ENCODE measurements around the gene NOTCH1. TPM values are rescaled to one million over a fixed set of nuclear protein-coding genes. Genes with fewer than 3 reads are reported as not detected.

Gene NOTCH1
- total and polyA plus RNA-seq, 2 donors (not counting 1 experiment from before 2014, with no cell fraction given), result 3.3 to 10.9 TPM

- Histone ChIP-seq H3K4me3 (replicated peaks in 1 of 4; ENCODE audit: control extremely low read depth in 1 of 4, insufficient read depth in 1 of 4, low read depth in 3 of 4, low read length in 4 of 4) (no peak overlapping the region), H3K9me3 (ENCODE audit: control insufficient read depth, insufficient read depth, low read depth, low read length) (no peaks in the 10 kb centered on the region), H3K79me2 (ENCODE audit: control insufficient read depth, insufficient read depth, low read length) (no peaks in the 10 kb centered on the region), H4K20me1 (ENCODE audit: control insufficient read depth, extremely low read depth, insufficient read depth, low read length) (no peaks in the 10 kb centered on the region), H3K9ac (ENCODE audit: insufficient read depth, low read length) (no peak overlapping the region), H3K4me1 (ENCODE audit: control insufficient read depth, extremely low read depth, insufficient read depth, low read length) (no peaks in the 10 kb centered on the region), H3K4me2 (ENCODE audit: extremely low read depth, insufficient read depth, low read length) (no peak overlapping the region), H3K27ac (ENCODE audit: insufficient read depth, low read length) (no peak overlapping the region), H3K36me3 (ENCODE audit: control insufficient read depth, insufficient read depth, low read length) (peaks cover 50% of the 10 kb centered on the region), H2AFZ (ENCODE audit: low read length) (no peak overlapping the region), H3K27me3 (ENCODE audit: control insufficient read depth, insufficient read depth, low read length) (no peaks in the 10 kb centered on the region)
- TF ChIP-seq EZH2 (IDR thresholded peaks at IDR 0.05; ENCODE audit: low read length, missing control alignments), result no peak
- TF ChIP-seq, protein P1, sequence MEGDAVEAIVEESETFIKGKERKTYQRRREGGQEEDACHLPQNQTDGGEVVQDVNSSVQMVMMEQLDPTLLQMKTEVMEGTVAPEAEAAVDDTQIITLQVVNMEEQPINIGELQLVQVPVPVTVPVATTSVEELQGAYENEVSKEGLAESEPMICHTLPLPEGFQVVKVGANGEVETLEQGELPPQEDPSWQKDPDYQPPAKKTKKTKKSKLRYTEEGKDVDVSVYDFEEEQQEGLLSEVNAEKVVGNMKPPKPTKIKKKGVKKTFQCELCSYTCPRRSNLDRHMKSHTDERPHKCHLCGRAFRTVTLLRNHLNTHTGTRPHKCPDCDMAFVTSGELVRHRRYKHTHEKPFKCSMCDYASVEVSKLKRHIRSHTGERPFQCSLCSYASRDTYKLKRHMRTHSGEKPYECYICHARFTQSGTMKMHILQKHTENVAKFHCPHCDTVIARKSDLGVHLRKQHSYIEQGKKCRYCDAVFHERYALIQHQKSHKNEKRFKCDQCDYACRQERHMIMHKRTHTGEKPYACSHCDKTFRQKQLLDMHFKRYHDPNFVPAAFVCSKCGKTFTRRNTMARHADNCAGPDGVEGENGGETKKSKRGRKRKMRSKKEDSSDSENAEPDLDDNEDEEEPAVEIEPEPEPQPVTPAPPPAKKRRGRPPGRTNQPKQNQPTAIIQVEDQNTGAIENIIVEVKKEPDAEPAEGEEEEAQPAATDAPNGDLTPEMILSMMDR (conservative IDR thresholded peaks at IDR 0.05 in 1 of 2, IDR thresholded peaks at IDR 0.05 in 1 of 2; ENCODE audit: low read depth in 1 of 2, low read length in 2 of 2), result no peak
- no peak for DNase-seq (ENCODE audit: low read depth in 2 of 2)
Measured at GRCh38 chr9:136459425-136459824, 86.4 kb downstream of the NOTCH1 start.

DNA sequence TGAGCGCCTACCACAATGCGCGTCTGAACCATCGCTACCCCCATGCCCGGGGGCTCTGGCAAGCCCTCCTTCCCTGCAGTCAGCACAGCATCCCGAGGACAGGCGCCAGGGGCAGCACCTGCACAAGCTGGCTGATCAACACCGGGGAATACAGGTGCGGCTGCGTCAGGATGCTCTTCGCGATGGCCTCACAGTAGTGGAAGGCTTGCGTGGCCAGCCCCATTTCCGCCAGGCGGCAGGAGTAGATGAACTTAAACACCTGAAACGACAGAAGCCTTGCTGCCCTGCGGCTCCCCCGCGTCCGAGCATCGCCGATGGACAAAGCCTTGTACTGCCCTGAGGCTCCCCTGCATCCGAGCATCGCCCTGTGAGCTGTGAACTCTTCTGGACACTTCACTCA is 88.5 kb downstream of the NOTCH1 start:
- Histone ChIP-seq H3K27ac (ENCODE audit: insufficient read depth, low read length) (no peak overlapping the region), H3K4me1 (ENCODE audit: control insufficient read depth, extremely low read depth, insufficient read depth, low read length) (no peaks in the 10 kb centered on the region), H3K9ac (ENCODE audit: insufficient read depth, low read length) (no peak overlapping the region), H3K36me3 (ENCODE audit: control insufficient read depth, insufficient read depth, low read length) (peaks cover 47% of the 10 kb centered on the region), H3K9me3 (ENCODE audit: control insufficient read depth, insufficient read depth, low read depth, low read length) (no peaks in the 10 kb centered on the region), H3K4me2 (ENCODE audit: extremely low read depth, insufficient read depth, low read length) (no peak overlapping the region), H3K4me3 (replicated peaks in 1 of 4; ENCODE audit: control extremely low read depth in 1 of 4, insufficient read depth in 1 of 4, low read depth in 3 of 4, low read length in 4 of 4) (no peak overlapping the region), H3K79me2 (ENCODE audit: control insufficient read depth, insufficient read depth, low read length) (no peaks in the 10 kb centered on the region), H4K20me1 (ENCODE audit: control insufficient read depth, extremely low read depth, insufficient read depth, low read length) (no peaks in the 10 kb centered on the region), H3K27me3 (ENCODE audit: control insufficient read depth, insufficient read depth, low read length) (no peaks in the 10 kb centered on the region), H2AFZ (ENCODE audit: low read length) (no peak overlapping the region)
- TF ChIP-seq, protein P1 (conservative IDR thresholded peaks at IDR 0.05 in 1 of 2, IDR thresholded peaks at IDR 0.05 in 1 of 2; ENCODE audit: low read depth in 1 of 2, low read length in 2 of 2), result no peak
- no peak for TF ChIP-seq EZH2 (IDR thresholded peaks at IDR 0.05; ENCODE audit: low read length, missing control alignments)
- no peak for DNase-seq (ENCODE audit: low read depth in 2 of 2)

GRCh38 chr9:136456258-136456657 is 89.6 kb downstream of the NOTCH1 start:
- Histone ChIP-seq H4K20me1 (ENCODE audit: control insufficient read depth, extremely low read depth, insufficient read depth, low read length) (no peaks in the 10 kb centered on the region), H3K9me3 (ENCODE audit: control insufficient read depth, insufficient read depth, low read depth, low read length) (no peaks in the 10 kb centered on the region), H3K4me3 (replicated peaks in 1 of 4; ENCODE audit: control extremely low read depth in 1 of 4, insufficient read depth in 1 of 4, low read depth in 3 of 4, low read length in 4 of 4) (no peak overlapping the region), H3K79me2 (ENCODE audit: control insufficient read depth, insufficient read depth, low read length) (no peaks in the 10 kb centered on the region), H2AFZ (ENCODE audit: low read length) (no peak overlapping the region), H3K4me2 (ENCODE audit: extremely low read depth, insufficient read depth, low read length) (no peak overlapping the region), H3K4me1 (ENCODE audit: control insufficient read depth, extremely low read depth, insufficient read depth, low read length) (no peaks in the 10 kb centered on the region), H3K9ac (ENCODE audit: insufficient read depth, low read length) (no peak overlapping the region), H3K27me3 (ENCODE audit: control insufficient read depth, insufficient read depth, low read length) (no peaks in the 10 kb centered on the region), H3K36me3 (ENCODE audit: control insufficient read depth, insufficient read depth, low read length) (peaks cover 48% of the 10 kb centered on the region), H3K27ac (ENCODE audit: insufficient read depth, low read length) (no peak overlapping the region)
- DNase-seq (ENCODE audit: low read depth in 2 of 2), result no peak
- TF ChIP-seq, protein P1 (conservative IDR thresholded peaks at IDR 0.05 in 1 of 2, IDR thresholded peaks at IDR 0.05 in 1 of 2; ENCODE audit: low read depth in 1 of 2, low read length in 2 of 2), result no peak
- TF ChIP-seq EZH2 (IDR thresholded peaks at IDR 0.05; ENCODE audit: low read length, missing control alignments), result no peak
